Renal pelvis (tissue), 4 donors: Measurements from ENCODE around the gene MYO10. TPM values are rescaled to one million over a fixed set of nuclear protein-coding genes. Genes with fewer than 3 reads are reported as not detected.
"Not testable (repeated sequence)": the region's sequence is repeated elsewhere in the genome, so short reads cannot be mapped to it uniquely, and the experiment has no call there.

Source experiments
- DNase-seq: peaks from one replicate; pipeline ENCODE4 v3.0.0-alpha.2; 2013
- polyA plus RNA-seq, 3 donors: library from polyadenylated mRNA; unstranded; fragments of 120-200 nt; gene quantifications; one replicate each; pipeline ENCODE4 v1.2.1, GENCODE V29; 2013; ENCODE audit not compliant: insufficient read length in 3 of 3

The MYO10 gene
- polyA plus RNA-seq, 3 donors: 38.8 to 50.8 (median 41.7) TPM

GRCh38 chr5:16865151-16865550 is 70.9 kb downstream of the MYO10 start:
- no peak for DNase-seq

- DNase-seq: no peak
Observed at GRCh38 chr5:16864631-16865131, 71.4 kb downstream of the MYO10 start.

GRCh38 chr5:16863469-16863946 is 72.6 kb downstream of the MYO10 start:
- DNase-seq: no peak

- no peak for DNase-seq
Observed at GRCh38 chr5:16862777-16863176, 73.3 kb downstream of the MYO10 start.

- no peak for DNase-seq
Observed at GRCh38 chr5:16859346-16859745, 76.7 kb downstream of the MYO10 start.

GRCh38 chr5:16858151-16858550 is 77.9 kb downstream of the MYO10 start:
- no peak for DNase-seq

- DNase-seq: no peak
Observed at GRCh38 chr5:16857635-16858034, 78.5 kb downstream of the MYO10 start.

GRCh38 chr5:16856531-16856930 is 79.6 kb downstream of the MYO10 start:
- DNase-seq: no peak

- no peak for DNase-seq
Observed at GRCh38 chr5:16855898-16856297, 80.2 kb downstream of the MYO10 start.

- no peak for DNase-seq
Observed at GRCh38 chr5:16855485-16855884, 80.6 kb downstream of the MYO10 start.

- no peak for DNase-seq
Observed at GRCh38 chr5:16854351-16854750, 81.7 kb downstream of the MYO10 start.

- no peak for DNase-seq
Observed at GRCh38 chr5:16853518-16853917, 82.6 kb downstream of the MYO10 start.

- DNase-seq: no peak
Observed at GRCh38 chr5:16852251-16853005, 83.7 kb downstream of the MYO10 start.

- no peak for DNase-seq
Observed at GRCh38 chr5:16849775-16850174, 86.3 kb downstream of the MYO10 start.

GRCh38 chr5:16849181-16849580 is 86.9 kb downstream of the MYO10 start:
- no peak for DNase-seq

GRCh38 chr5:16844952-16845351 is 91.1 kb downstream of the MYO10 start:
- DNase-seq: no peak

GRCh38 chr5:16842896-16843295 is 93.2 kb downstream of the MYO10 start:
- DNase-seq: no peak

GRCh38 chr5:16841416-16841815 is 94.7 kb downstream of the MYO10 start:
- DNase-seq: no peak

GRCh38 chr5:16837305-16837704 is 98.8 kb downstream of the MYO10 start:
- DNase-seq: no peak

GRCh38 chr5:16834029-16834428 is 102.1 kb downstream of the MYO10 start:
- DNase-seq: no peak

GRCh38 chr5:16831326-16831725 is 104.8 kb downstream of the MYO10 start:
- DNase-seq: not testable (repeated sequence)

- DNase-seq: no peak
Observed at GRCh38 chr5:16827755-16828154, 108.3 kb downstream of the MYO10 start.

GRCh38 chr5:16826379-16827125 is 109.5 kb downstream of the MYO10 start:
- DNase-seq: no peak
